GM18508 (cell line): ENCODE data around the gene MPP4.

Experiments
- ATAC-seq: cut with Tn5 transposase; IDR thresholded peaks from one replicate; pipeline ENCODE4 v1.9.1; 2021; ENCODE audit warnings: moderate number of reproducible peaks; ENCODE audit not compliant: insufficient read depth, unreplicated experiment

The MPP4 gene

GRCh38 chr2:201698588-201699226 lies at the start of gene MPP4:
MPP4 (minus strand) TSS chr2:201698644; CDS start chr2:201693954, 4,690 bp downstream.
- ATAC-seq: no peak

GRCh38 chr2:201746551-201746950 lies 48.1 kb upstream of the MPP4 start:
- ATAC-seq: no peak

- ATAC-seq: no peak
Observed at GRCh38 chr2:201735486-201735885, 37.0 kb upstream of the MPP4 start.

GRCh38 chr2:201734111-201734510 lies 35.7 kb upstream of the MPP4 start:
- no peak for ATAC-seq

GRCh38 chr2:201733544-201733943 lies 35.1 kb upstream of the MPP4 start:
- no peak for ATAC-seq

- ATAC-seq: no peak
Observed at GRCh38 chr2:201730651-201731285, 32.3 kb upstream of the MPP4 start.

GRCh38 chr2:201715459-201715858 lies 17.0 kb upstream of the MPP4 start:
- no peak for ATAC-seq

GRCh38 chr2:201712726-201713125 lies 14.3 kb upstream of the MPP4 start:
- no peak for ATAC-seq

GRCh38 chr2:201709747-201710146 lies 11.3 kb upstream of the MPP4 start:
- no peak for ATAC-seq

GRCh38 chr2:201709049-201709448 lies 10.6 kb upstream of the MPP4 start:
- no peak for ATAC-seq

- ATAC-seq: no peak
Observed at GRCh38 chr2:201707753-201708152, 9.3 kb upstream of the MPP4 start.

- ATAC-seq: no peak
Observed at GRCh38 chr2:201707142-201707541, 8.7 kb upstream of the MPP4 start.

- no peak for ATAC-seq
Observed at GRCh38 chr2:201704536-201704935, 6.1 kb upstream of the MPP4 start.

GRCh38 chr2:201701646-201702045 lies 3.2 kb upstream of the MPP4 start:
- no peak for ATAC-seq

GRCh38 chr2:201699416-201699815 lies 972 bp upstream of the MPP4 start:
- ATAC-seq: no peak

- ATAC-seq: no peak
Observed at GRCh38 chr2:201697899-201698298, 545 bp downstream of the MPP4 start.

GRCh38 chr2:201696151-201696659 lies 2.2 kb downstream of the MPP4 start:
- ATAC-seq: no peak

- ATAC-seq: no peak
Observed at GRCh38 chr2:201685156-201685555, 13.3 kb downstream of the MPP4 start.

- no peak for ATAC-seq
Observed at GRCh38 chr2:201680743-201681142, 17.7 kb downstream of the MPP4 start.

- no peak for ATAC-seq
Observed at GRCh38 chr2:201678401-201678800, 20.0 kb downstream of the MPP4 start.

GRCh38 chr2:201675454-201675853 lies 23.0 kb downstream of the MPP4 start:
- ATAC-seq: no peak

- no peak for ATAC-seq
Observed at GRCh38 chr2:201674794-201675193, 23.6 kb downstream of the MPP4 start.
